Activated naive CD8-positive, alpha-beta T cell treated with anti-CD3 and anti-CD28 coated beads, Interleukin-2, amount 50 U/mL, for 24 hours (primary cell): Measurements from ENCODE around the gene PTCH1.
A peak's percentile ranks its signal among the peaks of the same experiment; 100 is the strongest.

ENCODE experiments used
- ATAC-seq: fragments of 150-1000 bp; cut with Tn5 transposase; one replicate; pipeline ENCODE4 v1.10.0; 2021
- DNase-seq: peaks from one replicate; pipeline ENCODE4 v3.0.0; 2021
- H3K27ac Mint-ChIP-seq: one replicate; pipeline ENCODE4 v1.8.0; 2021; ENCODE audit warnings: mild to moderate bottlenecking, mixed read lengths
- H3K27me3 Mint-ChIP-seq: one replicate; pipeline ENCODE4 v1.8.0; 2021; ENCODE audit warnings: mixed read lengths
- H3K36me3 Mint-ChIP-seq: one replicate; pipeline ENCODE4 v1.8.0; 2021; ENCODE audit warnings: low read depth, mixed read lengths
- H3K4me1 Mint-ChIP-seq: one replicate; pipeline ENCODE4 v1.8.0; 2021; ENCODE audit warnings: mixed read lengths
- H3K4me3 Mint-ChIP-seq: one replicate; pipeline ENCODE4 v1.8.0; 2021; ENCODE audit warnings: mild to moderate bottlenecking, moderate library complexity, mixed read lengths
- H3K9me3 Mint-ChIP-seq: one replicate; pipeline ENCODE4 v1.8.0; 2021; ENCODE audit warnings: mixed read lengths

PTCH1 gene

DNA sequence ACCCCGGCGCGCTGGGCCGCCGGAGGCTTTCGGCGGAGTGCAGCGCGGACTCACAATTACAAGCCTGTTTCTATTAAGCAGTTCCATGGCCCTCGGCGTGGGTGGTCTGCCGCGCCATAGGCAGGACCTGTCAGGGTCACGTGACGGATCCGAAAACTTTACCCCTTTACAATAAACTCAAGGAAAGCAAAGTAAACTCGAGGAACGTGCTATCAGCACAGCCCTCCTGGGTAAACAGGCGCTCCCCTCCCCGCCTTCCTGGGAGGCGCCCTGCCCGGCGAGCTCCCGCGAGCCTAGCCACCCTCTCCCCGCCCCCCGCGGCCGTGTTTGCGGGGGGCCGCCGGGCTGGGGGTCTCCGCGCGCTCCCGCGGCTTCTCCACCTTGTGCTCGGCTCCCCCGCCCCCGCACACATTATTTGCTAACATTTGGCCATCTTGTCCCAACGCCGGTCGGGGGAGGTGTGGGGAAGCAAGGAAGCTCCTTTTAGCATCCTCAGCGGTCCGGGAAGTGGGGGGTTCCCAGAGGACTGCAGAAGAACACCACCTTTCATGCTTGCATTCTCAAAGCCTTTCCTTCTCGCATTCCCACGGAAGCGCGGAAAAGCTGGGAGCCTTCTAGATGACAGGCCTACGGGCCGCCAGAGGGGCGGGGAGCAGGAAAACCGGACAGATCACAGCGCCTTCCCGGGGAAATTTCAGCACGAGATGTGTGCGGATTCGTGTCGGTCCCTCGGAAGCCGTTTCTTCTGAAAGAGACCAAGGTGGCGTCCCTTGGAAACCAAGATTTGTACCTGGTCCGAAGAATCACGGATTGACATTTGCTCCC, at the start of gene PTCH1:
TSS of gene PTCH1 (minus strand) at position 238 of the 825 bp plus-strand sequence.
- peaks cover 26% of the 10 kb centered on the region for H3K27me3 Mint-ChIP-seq
- peaks cover 12% of the 10 kb centered on the region for H3K36me3 Mint-ChIP-seq
- peak; percentile 55 for DNase-seq
- H3K27ac Mint-ChIP-seq, result peak within 1 kb of the TSS; percentile 81
- peak; percentile 48 for ATAC-seq
- H3K4me3 Mint-ChIP-seq, result peak within 1 kb of the TSS; percentile 92
- H3K9me3 Mint-ChIP-seq, result peaks cover 6% of the 10 kb centered on the region
- peaks cover 32% of the 10 kb centered on the region for H3K4me1 Mint-ChIP-seq

DNA sequence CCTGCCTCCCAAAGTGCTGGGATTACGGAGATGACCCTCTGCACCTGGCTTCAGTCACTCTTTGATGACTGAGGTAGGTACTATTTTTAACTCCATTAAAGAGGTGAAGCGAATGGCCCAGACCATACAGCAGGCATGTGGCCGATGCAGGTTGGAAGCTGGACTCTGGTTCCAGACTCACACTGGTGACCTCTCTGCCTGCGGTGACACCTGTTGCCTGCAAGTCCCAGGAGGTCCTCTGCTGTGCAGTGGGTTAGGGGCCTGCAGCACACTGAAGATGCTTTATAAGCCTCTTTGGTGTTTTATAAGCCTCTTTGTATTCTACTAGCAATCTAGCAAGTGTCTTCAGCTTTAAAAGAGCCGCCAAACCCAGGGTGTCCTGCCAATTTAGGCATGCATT, 49.2 kb upstream of the PTCH1 start:
- no peak overlapping the region for H3K27ac Mint-ChIP-seq
- peaks cover 31% of the 10 kb centered on the region for H3K27me3 Mint-ChIP-seq
- peaks cover 13% of the 10 kb centered on the region for H3K4me1 Mint-ChIP-seq
- H3K4me3 Mint-ChIP-seq, result no peak overlapping the region
- DNase-seq (no peak), ATAC-seq (no peak)
- H3K36me3 Mint-ChIP-seq, result no peaks in the 10 kb centered on the region
- no peaks in the 10 kb centered on the region for H3K9me3 Mint-ChIP-seq

GRCh38 chr9:95561913-95562312, 45.1 kb upstream of the PTCH1 start:
- Mint-ChIP-seq H3K4me1 (no peaks in the 10 kb centered on the region), H3K4me3 (no peak overlapping the region), H3K27me3 (peaks cover 18% of the 10 kb centered on the region), H3K9me3 (peaks cover 5% of the 10 kb centered on the region), H3K36me3 (no peaks in the 10 kb centered on the region), H3K27ac (no peak overlapping the region)
- DNase-seq (no peak), ATAC-seq (no peak)

GRCh38 chr9:95557142-95557541, 40.4 kb upstream of the PTCH1 start:
- Mint-ChIP-seq H3K4me1 (peaks cover 2% of the 10 kb centered on the region), H3K9me3 (peaks cover 5% of the 10 kb centered on the region), H3K4me3 (no peak overlapping the region), H3K36me3 (no peaks in the 10 kb centered on the region), H3K27me3 (peaks cover 36% of the 10 kb centered on the region), H3K27ac (no peak overlapping the region)
- ATAC-seq, result no peak
- DNase-seq, result no peak

GRCh38 chr9:95556521-95556920, 39.8 kb upstream of the PTCH1 start:
- Mint-ChIP-seq H3K27ac (no peak overlapping the region), H3K27me3 (peaks cover 41% of the 10 kb centered on the region), H3K4me3 (no peak overlapping the region), H3K36me3 (no peaks in the 10 kb centered on the region), H3K9me3 (peaks cover 5% of the 10 kb centered on the region), H3K4me1 (peaks cover 3% of the 10 kb centered on the region)
- ATAC-seq, result no peak
- DNase-seq, result no peak

DNA sequence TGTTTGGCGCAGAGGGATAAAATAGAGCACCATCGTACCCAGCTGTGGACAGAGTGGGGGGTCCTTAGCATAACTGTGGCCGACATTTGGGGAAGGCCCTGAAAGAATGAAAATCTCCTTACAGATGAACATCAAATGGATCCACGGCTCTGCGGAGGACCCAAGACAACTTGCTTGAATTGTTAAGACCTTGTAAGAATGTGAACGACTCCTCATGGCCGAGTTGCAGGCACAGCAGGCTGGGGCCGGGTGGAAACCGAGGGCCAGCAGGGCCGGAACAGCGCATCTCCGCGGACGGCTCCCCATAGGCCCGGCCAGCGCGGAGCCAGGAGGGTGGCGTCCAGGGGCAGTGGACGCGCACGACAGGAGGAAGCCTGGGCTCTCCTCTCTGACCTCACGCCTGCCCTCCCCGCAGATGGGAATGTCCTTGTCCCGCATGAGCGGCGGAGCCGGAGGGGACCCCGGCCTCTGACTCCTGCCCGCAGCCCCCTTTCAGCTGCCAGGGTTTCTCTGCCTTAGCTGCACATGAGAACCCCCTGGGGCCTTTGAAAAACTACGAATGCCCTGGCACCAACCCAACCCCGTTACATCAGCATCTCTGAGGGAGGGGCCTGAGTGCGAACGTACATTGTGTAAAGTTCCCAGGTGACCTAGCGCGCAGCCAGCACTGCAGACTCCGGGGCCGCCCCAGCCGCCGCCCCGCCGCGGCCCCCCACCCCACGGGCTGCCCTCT, 36.2 kb upstream of the PTCH1 start:
- Mint-ChIP-seq H3K36me3 (no peaks in the 10 kb centered on the region), H3K4me1 (peaks cover 8% of the 10 kb centered on the region), H3K4me3 (no peak overlapping the region), H3K27ac (no peak overlapping the region), H3K27me3 (peaks cover 44% of the 10 kb centered on the region), H3K9me3 (peaks cover 5% of the 10 kb centered on the region)
- DNase-seq (peak; percentile 20), ATAC-seq (no peak)

DNA sequence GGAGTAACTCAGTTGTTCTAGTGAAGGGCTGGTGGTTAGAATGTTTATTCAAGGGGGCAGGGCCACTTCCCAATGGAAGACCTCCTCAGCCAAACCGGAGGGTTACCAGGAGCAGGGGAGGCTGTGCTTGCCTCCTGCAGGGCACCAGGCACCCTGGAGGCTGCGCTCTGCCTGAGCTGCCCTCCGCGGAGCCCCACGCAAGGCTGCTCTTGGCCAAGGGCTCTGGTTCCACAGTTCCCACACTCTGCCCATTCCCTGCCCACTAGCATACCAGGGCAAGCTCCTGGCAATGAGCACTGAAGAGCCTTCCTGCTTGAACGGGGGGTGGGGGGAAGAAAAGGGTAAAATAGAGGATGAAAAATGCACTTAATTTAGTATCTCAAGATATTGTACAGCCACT, 35.5 kb upstream of the PTCH1 start:
- H3K9me3 Mint-ChIP-seq, result peaks cover 3% of the 10 kb centered on the region
- H3K27ac Mint-ChIP-seq, result no peak overlapping the region
- H3K27me3 Mint-ChIP-seq, result peaks cover 43% of the 10 kb centered on the region
- H3K4me3 Mint-ChIP-seq, result no peak overlapping the region
- DNase-seq, result no peak
- peaks cover 8% of the 10 kb centered on the region for H3K4me1 Mint-ChIP-seq
- ATAC-seq, result no peak
- no peaks in the 10 kb centered on the region for H3K36me3 Mint-ChIP-seq

DNA sequence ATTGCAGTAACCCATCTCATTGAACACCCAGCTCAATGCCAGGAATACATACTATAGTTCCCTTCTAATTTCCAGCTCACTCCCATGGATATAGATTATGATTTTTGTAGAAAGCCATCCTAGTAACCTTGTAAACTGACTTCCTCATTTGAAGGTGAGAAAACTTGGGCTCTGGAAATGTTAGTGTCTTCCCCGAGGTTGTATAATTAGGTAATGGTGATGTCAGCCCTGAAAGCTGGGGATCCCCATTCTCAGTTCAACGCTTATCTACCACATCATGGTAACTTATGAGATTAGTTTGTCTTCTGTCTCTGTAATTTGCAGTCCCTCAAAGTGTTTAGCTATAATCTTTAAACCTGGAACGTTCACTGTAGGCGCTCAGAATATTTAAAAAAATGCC, 34.6 kb upstream of the PTCH1 start:
- Mint-ChIP-seq H3K27ac (no peak overlapping the region), H3K27me3 (peaks cover 39% of the 10 kb centered on the region), H3K36me3 (no peaks in the 10 kb centered on the region), H3K4me3 (no peak overlapping the region), H3K9me3 (no peaks in the 10 kb centered on the region), H3K4me1 (peaks cover 8% of the 10 kb centered on the region)
- no peak for DNase-seq
- ATAC-seq, result peak; percentile 44

GRCh38 chr9:95545831-95546567, 29.2 kb upstream of the PTCH1 start:
- no peaks in the 10 kb centered on the region for H3K9me3 Mint-ChIP-seq
- H3K27me3 Mint-ChIP-seq, result peaks cover 21% of the 10 kb centered on the region
- no peak overlapping the region for H3K4me3 Mint-ChIP-seq
- H3K4me1 Mint-ChIP-seq, result peaks cover under 1% of the 10 kb centered on the region
- H3K36me3 Mint-ChIP-seq, result no peaks in the 10 kb centered on the region
- no peak for ATAC-seq
- DNase-seq, result no peak
- H3K27ac Mint-ChIP-seq, result no peak overlapping the region

DNA sequence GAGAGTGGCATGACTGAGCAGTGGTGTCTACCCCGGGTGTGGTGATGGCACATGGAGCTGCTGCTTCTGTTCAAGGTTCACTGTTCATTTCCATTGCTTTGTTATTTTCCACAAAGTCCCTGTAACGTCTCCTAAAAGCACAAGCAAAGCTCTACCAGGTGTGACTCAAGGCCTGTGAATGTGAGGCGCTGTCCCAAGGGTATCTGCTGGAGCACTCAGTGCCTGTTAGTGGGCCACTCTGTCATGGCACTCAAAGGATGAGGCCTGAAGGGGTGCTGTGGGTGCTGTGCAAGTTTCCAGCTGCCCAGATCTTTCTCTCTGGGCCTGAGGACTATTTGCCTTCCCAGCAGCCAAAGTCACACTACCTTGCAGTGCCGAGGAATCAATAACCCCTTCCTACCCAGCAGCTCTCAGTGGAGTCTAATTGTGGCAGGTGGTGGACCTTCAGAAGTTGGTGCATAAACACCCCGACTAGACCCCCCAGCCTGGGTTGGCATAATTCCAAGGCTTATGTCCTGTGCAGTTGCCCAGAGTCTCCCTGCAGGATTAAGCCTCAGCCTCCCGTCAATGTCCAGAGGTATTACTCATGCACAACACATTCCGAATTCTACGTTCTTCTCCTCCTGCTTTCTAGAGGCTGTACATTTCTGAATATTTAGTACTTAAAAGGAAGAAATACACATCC, 17.4 kb upstream of the PTCH1 start:
- Mint-ChIP-seq H3K4me1 (no peaks in the 10 kb centered on the region), H3K4me3 (no peak overlapping the region), H3K36me3 (no peaks in the 10 kb centered on the region), H3K9me3 (no peaks in the 10 kb centered on the region), H3K27ac (no peak overlapping the region), H3K27me3 (peaks cover 10% of the 10 kb centered on the region)
- DNase-seq (no peak), ATAC-seq (no peak)

DNA sequence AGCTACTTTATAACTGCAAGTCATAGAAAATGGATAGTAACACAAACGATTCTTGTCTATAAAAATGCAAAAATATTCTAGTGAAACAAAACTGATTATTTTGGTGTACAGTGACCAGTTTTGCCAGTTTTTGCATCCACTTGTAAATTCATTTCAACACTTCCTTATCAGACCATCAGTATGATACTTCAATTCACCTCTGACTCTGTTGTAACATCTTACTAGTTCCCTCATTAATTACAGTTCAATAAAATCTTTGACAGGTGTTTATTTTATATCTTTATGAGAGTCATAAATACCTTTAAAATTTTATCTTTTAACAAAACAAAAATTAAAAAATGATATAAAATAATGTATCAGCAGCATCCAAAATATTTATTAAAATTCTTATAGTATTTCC, 13.1 kb upstream of the PTCH1 start:
- DNase-seq (no peak), ATAC-seq (no peak)
- no peaks in the 10 kb centered on the region for H3K9me3 Mint-ChIP-seq
- no peaks in the 10 kb centered on the region for H3K4me1 Mint-ChIP-seq
- no peaks in the 10 kb centered on the region for H3K36me3 Mint-ChIP-seq
- H3K27me3 Mint-ChIP-seq, result peaks cover 26% of the 10 kb centered on the region
- no peak overlapping the region for H3K4me3 Mint-ChIP-seq
- no peak overlapping the region for H3K27ac Mint-ChIP-seq

DNA sequence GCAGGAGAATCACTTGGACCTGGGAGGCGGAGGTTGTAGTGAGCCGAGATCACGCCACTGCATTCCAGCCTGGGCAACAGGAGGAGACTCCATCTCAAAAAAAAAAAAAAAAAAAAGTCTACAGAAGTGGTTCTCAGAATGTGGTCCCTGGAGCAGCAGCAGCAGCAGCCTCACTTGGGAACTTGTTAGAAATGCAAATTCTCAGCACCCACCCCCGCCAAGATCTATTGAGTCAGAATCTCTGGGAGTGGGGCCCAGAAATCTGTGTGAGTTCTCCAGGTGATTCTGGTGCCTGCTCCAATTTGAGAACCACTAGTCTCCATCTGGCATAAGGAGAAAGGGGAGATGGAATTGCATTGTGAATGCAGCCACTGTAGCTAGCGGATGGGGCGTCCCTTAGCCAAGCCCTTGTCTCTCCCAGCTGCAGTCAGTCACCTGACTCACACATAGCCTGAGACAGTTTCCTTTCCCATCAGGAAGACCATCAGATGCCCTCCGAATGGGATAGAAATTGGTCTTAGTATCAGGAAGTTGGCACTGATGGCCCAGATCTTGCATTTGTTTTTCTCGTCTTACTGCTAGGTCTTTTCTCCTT, 12.2 kb upstream of the PTCH1 start:
- no peaks in the 10 kb centered on the region for H3K4me1 Mint-ChIP-seq
- ATAC-seq (no peak), DNase-seq (no peak)
- H3K9me3 Mint-ChIP-seq, result no peaks in the 10 kb centered on the region
- H3K36me3 Mint-ChIP-seq, result no peaks in the 10 kb centered on the region
- H3K27ac Mint-ChIP-seq, result no peak overlapping the region
- H3K27me3 Mint-ChIP-seq, result peaks cover 28% of the 10 kb centered on the region
- H3K4me3 Mint-ChIP-seq, result no peak overlapping the region

- Mint-ChIP-seq H3K9me3 (peaks cover 6% of the 10 kb centered on the region), H3K27me3 (peaks cover 15% of the 10 kb centered on the region), H3K27ac (no peak overlapping the region), H3K4me1 (no peaks in the 10 kb centered on the region), H3K36me3 (no peaks in the 10 kb centered on the region), H3K4me3 (no peak overlapping the region)
- DNase-seq (no peak), ATAC-seq (no peak)
Observed at GRCh38 chr9:95522871-95523370, 6.2 kb upstream of the PTCH1 start.

- no peak overlapping the region for H3K4me3 Mint-ChIP-seq
- no peak for ATAC-seq
Observed at GRCh38 chr9:95521699-95522098, 4.9 kb upstream of the PTCH1 start.

More at GRCh38 chr9:95521699-95522098, 4.9 kb upstream of the PTCH1 start:
- Mint-ChIP-seq H3K36me3 (no peaks in the 10 kb centered on the region), H3K4me1 (peaks cover under 1% of the 10 kb centered on the region), H3K27me3 (peaks cover 13% of the 10 kb centered on the region), H3K27ac (no peak overlapping the region), H3K9me3 (peaks cover 6% of the 10 kb centered on the region)
- no peak for DNase-seq
